ENCODE measurements around the gene PIAS4. TPM values are rescaled to one million over a fixed set of nuclear protein-coding genes. Genes with fewer than 3 reads are reported as not detected.

PIAS4 gene
- total and polyA plus RNA-seq, 9 of the 15 experiments (the other 6 are each of a cell fraction or from before 2014, with no cell fraction given) = 0.27 to 34.9 (median 14.4) TPM

DNA sequence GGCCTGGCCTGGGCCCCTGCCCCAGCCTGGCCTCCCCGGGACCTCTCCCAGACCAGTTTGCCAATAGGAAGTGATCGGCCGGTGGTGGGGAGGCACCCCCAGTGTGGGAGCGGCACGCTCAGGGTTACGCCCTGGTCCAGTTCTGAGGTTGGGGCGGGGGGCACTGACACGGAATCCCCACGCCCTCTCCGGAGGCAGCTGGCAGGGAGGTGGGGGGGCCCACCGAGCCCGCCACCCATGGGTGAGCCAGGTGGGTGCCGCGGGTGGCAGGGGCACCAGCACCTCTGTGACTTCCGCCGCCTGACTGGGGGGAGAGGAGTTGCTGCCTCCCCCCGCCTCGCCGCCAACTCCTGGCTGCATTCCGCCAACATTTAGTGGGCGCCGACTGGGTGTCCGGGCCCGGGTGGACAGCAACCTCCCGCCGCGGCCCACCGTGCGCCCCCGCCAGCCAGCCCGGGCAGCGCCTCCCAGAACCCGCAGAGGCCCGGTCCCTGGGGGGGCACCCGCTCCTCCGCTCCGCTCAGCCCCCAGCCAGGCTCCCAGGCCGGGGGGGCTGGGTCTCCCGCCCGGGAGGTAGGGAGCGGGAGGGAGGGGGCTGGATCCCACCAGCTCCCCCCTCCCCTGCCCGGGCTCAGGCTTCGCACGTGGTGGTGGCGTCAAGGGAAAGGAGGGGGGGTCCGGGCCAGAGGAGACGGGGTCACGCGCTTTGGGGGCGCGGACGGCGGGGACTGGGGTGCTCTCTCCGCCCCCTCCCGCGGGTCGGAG is 57.1 kb downstream of the PIAS4 start (continued):
- TF ChIP-seq, protein P1, sequence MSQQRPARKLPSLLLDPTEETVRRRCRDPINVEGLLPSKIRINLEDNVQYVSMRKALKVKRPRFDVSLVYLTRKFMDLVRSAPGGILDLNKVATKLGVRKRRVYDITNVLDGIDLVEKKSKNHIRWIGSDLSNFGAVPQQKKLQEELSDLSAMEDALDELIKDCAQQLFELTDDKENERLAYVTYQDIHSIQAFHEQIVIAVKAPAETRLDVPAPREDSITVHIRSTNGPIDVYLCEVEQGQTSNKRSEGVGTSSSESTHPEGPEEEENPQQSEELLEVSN (IDR thresholded peaks at IDR 0.05; ENCODE audit: borderline replicate concordance in 1 of 2, extremely low read depth in 1 of 2, insufficient read depth in 1 of 2, insufficient read length in 1 of 2, low read depth in 1 of 2, low read length in 1 of 2, poor library complexity in 1 of 2, severe bottlenecking in 1 of 2) = peak in 1 of 2 experiments; percentile 74
- TF ChIP-seq, protein P2, sequence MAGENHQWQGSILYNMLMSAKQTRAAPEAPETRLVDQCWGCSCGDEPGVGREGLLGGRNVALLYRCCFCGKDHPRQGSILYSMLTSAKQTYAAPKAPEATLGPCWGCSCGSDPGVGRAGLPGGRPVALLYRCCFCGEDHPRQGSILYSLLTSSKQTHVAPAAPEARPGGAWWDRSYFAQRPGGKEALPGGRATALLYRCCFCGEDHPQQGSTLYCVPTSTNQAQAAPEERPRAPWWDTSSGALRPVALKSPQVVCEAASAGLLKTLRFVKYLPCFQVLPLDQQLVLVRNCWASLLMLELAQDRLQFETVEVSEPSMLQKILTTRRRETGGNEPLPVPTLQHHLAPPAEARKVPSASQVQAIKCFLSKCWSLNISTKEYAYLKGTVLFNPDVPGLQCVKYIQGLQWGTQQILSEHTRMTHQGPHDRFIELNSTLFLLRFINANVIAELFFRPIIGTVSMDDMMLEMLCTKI (IDR thresholded peaks at IDR 0.05; ENCODE audit: partially characterized antibody) = no peak
- TF ChIP-seq GATAD2A (IDR thresholded peaks at IDR 0.05) (no peak), TCFL5 (CRISPR knock-in tag; conservative IDR thresholded peaks at IDR 0.05) (no peak), CREBBP (IDR thresholded peaks at IDR 0.05; ENCODE audit: low read depth, low read length) (no peak), ZNF41 (CRISPR knock-in tag; conservative IDR thresholded peaks at IDR 0.05) (no peak), ZKSCAN1 (IDR thresholded peaks at IDR 0.05; ENCODE audit: low read depth, low read length) (no peak), ZNF780A (CRISPR knock-in tag; IDR thresholded peaks at IDR 0.05) (no peak), NBN (IDR thresholded peaks at IDR 0.05; ENCODE audit: low read depth) (no peak), HSF4 (CRISPR knock-in tag; IDR thresholded peaks at IDR 0.05; ENCODE audit: borderline replicate concordance) (no peak), MTA3 (IDR thresholded peaks at IDR 0.05; ENCODE audit: borderline replicate concordance) (no peak), BRD9 (IDR thresholded peaks at IDR 0.05; ENCODE audit: low read depth, partially characterized antibody) (no peak), NCOA6 (IDR thresholded peaks at IDR 0.05) (no peak), RAD51 (IDR thresholded peaks at IDR 0.05; ENCODE audit: borderline replicate concordance, low read depth) (no peak)
- TF ChIP-seq, protein P3, sequence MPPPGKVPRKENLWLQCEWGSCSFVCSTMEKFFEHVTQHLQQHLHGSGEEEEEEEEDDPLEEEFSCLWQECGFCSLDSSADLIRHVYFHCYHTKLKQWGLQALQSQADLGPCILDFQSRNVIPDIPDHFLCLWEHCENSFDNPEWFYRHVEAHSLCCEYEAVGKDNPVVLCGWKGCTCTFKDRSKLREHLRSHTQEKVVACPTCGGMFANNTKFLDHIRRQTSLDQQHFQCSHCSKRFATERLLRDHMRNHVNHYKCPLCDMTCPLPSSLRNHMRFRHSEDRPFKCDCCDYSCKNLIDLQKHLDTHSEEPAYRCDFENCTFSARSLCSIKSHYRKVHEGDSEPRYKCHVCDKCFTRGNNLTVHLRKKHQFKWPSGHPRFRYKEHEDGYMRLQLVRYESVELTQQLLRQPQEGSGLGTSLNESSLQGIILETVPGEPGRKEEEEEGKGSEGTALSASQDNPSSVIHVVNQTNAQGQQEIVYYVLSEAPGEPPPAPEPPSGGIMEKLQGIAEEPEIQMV (tag; conservative IDR thresholded peaks at IDR 0.05; ENCODE audit: low read depth) = no peak
- TF ChIP-seq, protein P4, sequence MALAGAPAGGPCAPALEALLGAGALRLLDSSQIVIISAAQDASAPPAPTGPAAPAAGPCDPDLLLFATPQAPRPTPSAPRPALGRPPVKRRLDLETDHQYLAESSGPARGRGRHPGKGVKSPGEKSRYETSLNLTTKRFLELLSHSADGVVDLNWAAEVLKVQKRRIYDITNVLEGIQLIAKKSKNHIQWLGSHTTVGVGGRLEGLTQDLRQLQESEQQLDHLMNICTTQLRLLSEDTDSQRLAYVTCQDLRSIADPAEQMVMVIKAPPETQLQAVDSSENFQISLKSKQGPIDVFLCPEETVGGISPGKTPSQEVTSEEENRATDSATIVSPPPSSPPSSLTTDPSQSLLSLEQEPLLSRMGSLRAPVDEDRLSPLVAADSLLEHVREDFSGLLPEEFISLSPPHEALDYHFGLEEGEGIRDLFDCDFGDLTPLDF (CRISPR knock-in tag; IDR thresholded peaks at IDR 0.05) = no peak
- TF ChIP-seq, protein P5, sequence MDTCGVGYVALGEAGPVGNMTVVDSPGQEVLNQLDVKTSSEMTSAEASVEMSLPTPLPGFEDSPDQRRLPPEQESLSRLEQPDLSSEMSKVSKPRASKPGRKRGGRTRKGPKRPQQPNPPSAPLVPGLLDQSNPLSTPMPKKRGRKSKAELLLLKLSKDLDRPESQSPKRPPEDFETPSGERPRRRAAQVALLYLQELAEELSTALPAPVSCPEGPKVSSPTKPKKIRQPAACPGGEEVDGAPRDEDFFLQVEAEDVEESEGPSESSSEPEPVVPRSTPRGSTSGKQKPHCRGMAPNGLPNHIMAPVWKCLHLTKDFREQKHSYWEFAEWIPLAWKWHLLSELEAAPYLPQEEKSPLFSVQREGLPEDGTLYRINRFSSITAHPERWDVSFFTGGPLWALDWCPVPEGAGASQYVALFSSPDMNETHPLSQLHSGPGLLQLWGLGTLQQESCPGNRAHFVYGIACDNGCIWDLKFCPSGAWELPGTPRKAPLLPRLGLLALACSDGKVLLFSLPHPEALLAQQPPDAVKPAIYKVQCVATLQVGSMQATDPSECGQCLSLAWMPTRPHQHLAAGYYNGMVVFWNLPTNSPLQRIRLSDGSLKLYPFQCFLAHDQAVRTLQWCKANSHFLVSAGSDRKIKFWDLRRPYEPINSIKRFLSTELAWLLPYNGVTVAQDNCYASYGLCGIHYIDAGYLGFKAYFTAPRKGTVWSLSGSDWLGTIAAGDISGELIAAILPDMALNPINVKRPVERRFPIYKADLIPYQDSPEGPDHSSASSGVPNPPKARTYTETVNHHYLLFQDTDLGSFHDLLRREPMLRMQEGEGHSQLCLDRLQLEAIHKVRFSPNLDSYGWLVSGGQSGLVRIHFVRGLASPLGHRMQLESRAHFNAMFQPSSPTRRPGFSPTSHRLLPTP (IDR thresholded peaks at IDR 0.05; ENCODE audit: borderline replicate concordance, extremely low read depth, insufficient read length) = no peak
- TF ChIP-seq, protein P6, sequence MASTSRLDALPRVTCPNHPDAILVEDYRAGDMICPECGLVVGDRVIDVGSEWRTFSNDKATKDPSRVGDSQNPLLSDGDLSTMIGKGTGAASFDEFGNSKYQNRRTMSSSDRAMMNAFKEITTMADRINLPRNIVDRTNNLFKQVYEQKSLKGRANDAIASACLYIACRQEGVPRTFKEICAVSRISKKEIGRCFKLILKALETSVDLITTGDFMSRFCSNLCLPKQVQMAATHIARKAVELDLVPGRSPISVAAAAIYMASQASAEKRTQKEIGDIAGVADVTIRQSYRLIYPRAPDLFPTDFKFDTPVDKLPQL (IDR thresholded peaks at IDR 0.05; ENCODE audit: extremely low read depth, insufficient read length) = no peak
